Right lobe of liver (tissue), 6 donors: ENCODE data around the gene ITGA11. TPM values are rescaled to one million over a fixed set of nuclear protein-coding genes. Genes with fewer than 3 reads are reported as not detected.
A peak's percentile ranks its signal among the peaks of the same experiment; 100 is the strongest.

Experiments used
- ATAC-seq, 4 donors: fragments of 200-7000 bp; cut with Tn5 transposase; one replicate each; pipeline ENCODE4 v1.9.1; 2020; ENCODE audit warnings: mild to moderate bottlenecking in 4 of 4, moderate library complexity in 4 of 4
- DNase-seq, 3 donors: peaks; one replicate each; pipeline ENCODE4 v3.0.0-alpha.2; 2020
- H3K27ac ChIP-seq, 3 donors: fragments of 200-600 bp; one replicate each; pipeline ENCODE4 v1.8.0; 2022
- H3K27me3 ChIP-seq, 2 donors: fragments of 200-600 bp; one replicate each; pipeline ENCODE4 v1.8.0; 2022
- H3K36me3 ChIP-seq, 4 donors: fragments of 200-600 bp; sonication (generic) in 1 of 4; one replicate each; pipeline versions ENCODE4 v1.5.1 to v1.8.0; 2017 to 2022; ENCODE audit warnings: control low read depth in 1 of 4
- H3K4me1 ChIP-seq, 4 donors: fragments of 200-600 bp; sonication (generic) in 1 of 4; one replicate each; pipeline versions ENCODE4 v1.5.1 to v1.8.0; 2017 to 2022; ENCODE audit warnings: control low read depth in 1 of 4
- H3K4me3 ChIP-seq, 3 donors: fragments of 200-600 bp; one replicate each; pipeline ENCODE4 v1.8.0; 2022
- H3K9me3 ChIP-seq, 4 donors: fragments of 200-600 bp; sonication (generic) in 1 of 4; one replicate each; pipeline versions ENCODE4 v1.5.1 to v1.8.0; 2017 to 2022; ENCODE audit warnings: control low read depth in 1 of 4
- POLR2A ChIP-seq: fragments of 450-650 bp; IDR thresholded peaks from one replicate; pipeline ENCODE4 v1.6.1; 2017; ENCODE audit warnings: antibody characterized with exemption, mild to moderate bottlenecking
- WGBS: methylation state at CpG from one replicate; pipeline ENCODE4 v1.1.6; 2018; ENCODE audit warnings: low coverage, low lambda C conversion rate; ENCODE audit not compliant: insufficient coverage; ENCODE audit errors: missing lambda C conversion rate; 5-methylcytosine and 5-hydroxymethylcytosine counted together
- intact Hi-C, 2 donors: fragments of 100-400 bp; cut with DNase I; formaldehyde crosslinking; loops; one replicate each; pipeline versions ENCODE4 v1.11.2 to v1.14.1; 2022
- total RNA-seq, 6 experiments: library from RNA; depleted of rRNA in 2 of 6; stranded (reverse); fragments of >200 nt in 2 of 6; fragmentation: NEBNext Ultra II Directional in 3 of 6; extraction: Animal tissue kit (Norgen Biotek cat#: 25700) in 3 of 6; gene quantifications; one replicate each; pipeline versions ENCODE4 v1.1.0 to v1.2.4, GENCODE V29; 2016 to 2023
- TF ChIP-seq, protein P1 (sequence below), 4 donors: fragments of 200-600 bp in 3 of 4; fragments of 450-650 bp in 1 of 4; IDR thresholded peaks; one replicate each; pipeline versions ENCODE4 v1.5.1 to v1.8.0; 2016 to 2022; ENCODE audit warnings: antibody characterized with exemption in 4 of 4, mild to moderate bottlenecking in 2 of 4
- donor health status: DM: no; HTN: yes; CAD: no.
- donor health status: DM: no; HTN: no; CAD: no.
- donor health status: DM: no; HTN: no; CAD: no.
- donor health status: DM: no; HTN: yes; CAD: no.
- donor health status: DM: no; HTN: yes; CAD: no.

ITGA11 gene
- total RNA-seq, 6 experiments from 2014 or later = 0.51 to 1.4 (median 0.73) TPM

DNA sequence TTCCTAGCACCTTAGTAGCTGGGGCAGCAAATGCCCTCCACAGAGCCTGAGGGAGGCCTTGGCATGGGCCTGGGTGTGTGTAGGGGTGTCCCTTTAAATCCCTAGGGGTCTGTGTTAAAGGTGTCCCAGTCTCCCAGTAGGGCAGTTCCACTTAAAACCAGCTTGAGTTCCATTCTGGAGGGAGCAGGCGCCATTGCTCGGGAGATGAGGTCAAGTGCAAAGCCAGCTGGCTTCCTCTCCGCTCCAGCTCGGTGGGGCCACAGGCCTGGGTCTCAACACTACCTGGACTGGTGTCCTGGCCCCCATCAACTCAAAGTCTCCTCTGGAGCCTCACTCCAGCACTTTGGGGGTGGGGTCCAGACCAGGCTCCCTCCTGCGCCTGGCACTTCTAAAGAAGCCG, 129.2 kb downstream of the ITGA11 start:
- no peak for TF ChIP-seq POLR2A
- TF ChIP-seq, protein P1, sequence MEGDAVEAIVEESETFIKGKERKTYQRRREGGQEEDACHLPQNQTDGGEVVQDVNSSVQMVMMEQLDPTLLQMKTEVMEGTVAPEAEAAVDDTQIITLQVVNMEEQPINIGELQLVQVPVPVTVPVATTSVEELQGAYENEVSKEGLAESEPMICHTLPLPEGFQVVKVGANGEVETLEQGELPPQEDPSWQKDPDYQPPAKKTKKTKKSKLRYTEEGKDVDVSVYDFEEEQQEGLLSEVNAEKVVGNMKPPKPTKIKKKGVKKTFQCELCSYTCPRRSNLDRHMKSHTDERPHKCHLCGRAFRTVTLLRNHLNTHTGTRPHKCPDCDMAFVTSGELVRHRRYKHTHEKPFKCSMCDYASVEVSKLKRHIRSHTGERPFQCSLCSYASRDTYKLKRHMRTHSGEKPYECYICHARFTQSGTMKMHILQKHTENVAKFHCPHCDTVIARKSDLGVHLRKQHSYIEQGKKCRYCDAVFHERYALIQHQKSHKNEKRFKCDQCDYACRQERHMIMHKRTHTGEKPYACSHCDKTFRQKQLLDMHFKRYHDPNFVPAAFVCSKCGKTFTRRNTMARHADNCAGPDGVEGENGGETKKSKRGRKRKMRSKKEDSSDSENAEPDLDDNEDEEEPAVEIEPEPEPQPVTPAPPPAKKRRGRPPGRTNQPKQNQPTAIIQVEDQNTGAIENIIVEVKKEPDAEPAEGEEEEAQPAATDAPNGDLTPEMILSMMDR (IDR thresholded peaks at IDR 0.05) = no peak
- no peaks in the 10 kb centered on the region for H3K9me3 ChIP-seq
- H3K4me3 ChIP-seq = no peak overlapping the region
- peaks cover 0 to 35% (median 5%) of the 10 kb centered on the region in 4 donors for H3K4me1 ChIP-seq
- no peak for ATAC-seq
- no peak for DNase-seq
- WGBS = no CpG with 5 or more reads among the region's 6 CpGs
- H3K36me3 ChIP-seq = no peaks in the 10 kb centered on the region
- H3K27ac ChIP-seq = no peak overlapping the region
- H3K27me3 ChIP-seq = no peaks in the 10 kb centered on the region
- intact Hi-C loops = loop anchor here (5.0 to 10.0 kb wide), 2 partner anchors 48 to 85 kb away; no protein-coding TSS in a partner anchor

DNA sequence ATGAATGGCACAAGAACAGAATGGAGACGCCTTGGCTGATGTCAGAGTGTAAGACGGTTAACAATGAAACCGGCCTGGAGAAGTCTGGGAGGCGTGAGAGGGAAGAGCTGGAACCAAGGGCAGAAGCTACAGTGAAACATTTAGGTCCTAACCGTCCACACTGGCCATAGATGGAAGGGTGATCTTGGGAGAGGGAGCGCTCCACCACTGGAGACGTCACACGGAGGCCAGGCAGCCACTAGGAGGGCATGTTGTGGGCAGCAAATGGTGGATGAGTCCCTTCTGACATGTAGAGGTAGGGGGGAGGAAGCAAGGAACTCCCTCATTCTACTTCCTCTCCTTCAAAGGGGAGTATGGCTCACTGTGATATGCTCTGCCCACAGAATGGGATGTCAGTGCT, 130.7 kb downstream of the ITGA11 start:
- WGBS = 98% methylated on average over 7 of the region's 8 CpGs
- peak overlapping the region in 2 of 3 donors; percentile 83 to 92 for H3K27ac ChIP-seq
- H3K27me3 ChIP-seq = no peaks in the 10 kb centered on the region
- no peak overlapping the region for H3K4me3 ChIP-seq
- no peaks in the 10 kb centered on the region for H3K9me3 ChIP-seq
- DNase-seq = no peak
- no peak for ATAC-seq
- H3K36me3 ChIP-seq = no peaks in the 10 kb centered on the region
- TF ChIP-seq POLR2A = no peak
- TF ChIP-seq, protein P1 (IDR thresholded peaks at IDR 0.05) = no peak
- intact Hi-C loops = loop anchor here (5.0 to 10.0 kb wide), 2 partner anchors 46 to 86 kb away; no protein-coding TSS in a partner anchor
- H3K4me1 ChIP-seq = peaks cover 0 to 35% (median 5%) of the 10 kb centered on the region in 4 donors

DNA sequence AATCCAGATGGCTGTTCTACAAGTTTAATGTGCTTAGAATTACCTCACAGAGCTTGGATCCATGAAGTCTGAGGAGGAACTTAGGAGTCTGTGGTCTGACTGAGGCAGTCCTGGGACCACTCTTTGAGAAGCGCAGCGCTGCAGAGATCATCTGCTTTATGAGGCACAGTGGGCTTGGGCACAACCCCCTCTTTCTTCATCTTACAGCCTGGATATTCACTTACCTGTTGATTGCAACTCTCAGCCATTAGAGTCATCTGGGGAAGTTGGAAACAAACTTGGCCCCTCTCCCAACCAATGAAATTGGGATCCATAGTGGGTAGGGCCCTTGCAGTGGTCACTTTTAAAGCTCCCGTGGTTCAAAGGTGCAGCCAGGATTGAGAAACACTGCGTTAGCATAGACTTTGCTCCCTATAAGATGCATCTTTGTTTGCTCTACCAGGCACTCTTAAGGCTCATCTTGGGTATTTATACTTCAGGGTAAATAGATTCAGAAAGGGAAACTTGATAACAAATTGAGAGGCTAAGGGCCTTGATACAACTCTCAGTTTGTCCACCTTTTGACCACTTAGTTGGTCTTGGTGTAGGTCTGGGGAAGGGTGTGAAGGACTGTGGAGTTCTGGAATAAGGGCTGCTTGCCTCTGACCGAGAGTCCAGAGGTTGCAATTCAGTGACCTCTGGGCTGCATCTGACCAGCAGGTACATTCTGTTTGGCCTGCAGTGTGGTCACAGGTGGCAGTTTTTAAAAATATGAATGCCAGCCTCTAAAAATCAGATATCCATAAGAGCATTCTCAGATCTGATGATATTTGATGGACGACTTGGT, 131.6 kb downstream of the ITGA11 start:
- Histone ChIP-seq H3K4me1 (peaks cover 0 to 35% (median 5%) of the 10 kb centered on the region in 4 donors), H3K9me3 (no peaks in the 10 kb centered on the region), H3K27me3 (no peaks in the 10 kb centered on the region), H3K27ac (peak overlapping the region; percentile 47 to 92 (median 83)), H3K36me3 (no peaks in the 10 kb centered on the region), H3K4me3 (no peak overlapping the region)
- peak in 1 of 3 donors; percentile 85 for DNase-seq
- WGBS = 28% methylated on average over 3 of the region's 6 CpGs
- TF ChIP-seq POLR2A = no peak
- TF ChIP-seq, protein P1 (IDR thresholded peaks at IDR 0.05) = no peak
- intact Hi-C loops = loop anchor here (5.0 to 10.0 kb wide), 2 partner anchors 46 to 87 kb away; no protein-coding TSS in a partner anchor
- peak; percentile 57 to 85 (median 72) for ATAC-seq

DNA sequence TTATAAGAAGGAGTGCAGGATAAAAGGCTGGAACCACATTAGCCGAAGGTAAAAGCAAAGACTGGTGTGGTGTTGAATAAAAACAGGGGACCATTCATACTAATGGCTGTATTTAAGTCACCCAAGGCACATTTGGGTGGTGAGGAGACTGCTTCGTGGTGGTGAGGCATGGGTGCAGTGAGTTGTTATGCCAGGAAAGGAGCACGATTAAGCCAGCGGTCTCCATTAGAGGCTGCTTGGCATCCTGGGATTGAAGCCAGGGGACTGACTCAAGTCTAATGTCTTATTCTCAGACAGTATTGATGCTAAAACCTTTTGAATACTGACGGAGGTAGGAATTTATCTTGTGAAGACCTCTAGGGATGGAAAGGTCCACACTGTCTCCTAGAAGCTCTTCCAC, 132.5 kb downstream of the ITGA11 start:
- DNase-seq (no peak), ATAC-seq (peak in 1 of 4 donors; percentile 3)
- Histone ChIP-seq H3K9me3 (no peaks in the 10 kb centered on the region), H3K4me1 (peaks cover 0 to 35% (median 5%) of the 10 kb centered on the region in 4 donors), H3K4me3 (peak overlapping the region in 2 of 3 donors; percentile 34 to 46), H3K36me3 (no peaks in the 10 kb centered on the region), H3K27ac (peak overlapping the region; percentile 47 to 92 (median 83)), H3K27me3 (no peaks in the 10 kb centered on the region)
- intact Hi-C loops = no loop called here
- 30% methylated on average over 5 of the region's 5 CpGs for WGBS
- TF ChIP-seq POLR2A = no peak
- TF ChIP-seq, protein P1 (IDR thresholded peaks at IDR 0.05) = no peak
